Measurements from ENCODE around the gene RIOK3. TPM values are rescaled to one million over a fixed set of nuclear protein-coding genes. Genes with fewer than 3 reads are reported as not detected.

RIOK3 gene
- polyA plus RNA-seq, 1 experiment: 30.9 TPM

DNA sequence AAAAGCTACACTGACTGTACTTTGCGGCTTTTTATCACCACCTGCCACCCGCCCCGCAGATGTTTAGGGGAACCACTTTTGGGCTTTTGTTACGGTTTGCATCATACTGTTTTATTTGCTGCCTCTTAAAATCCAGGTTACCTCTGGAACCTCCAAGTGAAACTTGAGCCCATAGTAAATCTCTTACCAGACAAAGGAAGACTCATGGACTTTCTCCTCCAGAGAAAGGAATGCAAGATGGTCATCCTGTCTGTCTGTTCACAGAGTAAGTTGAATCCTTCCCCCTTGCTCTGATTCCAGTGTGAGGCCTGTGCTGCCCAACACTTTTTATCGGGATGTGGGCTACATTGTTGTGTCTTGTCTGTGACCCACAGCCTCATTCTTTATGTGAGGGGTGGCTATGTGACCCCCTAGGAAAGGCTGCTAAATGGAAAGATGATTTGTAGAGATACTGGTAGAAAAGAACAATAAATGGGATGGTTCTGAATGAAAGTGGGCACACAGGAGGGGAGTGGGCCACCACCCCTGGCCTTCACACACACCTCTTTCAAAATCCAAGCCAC is 73.5 kb downstream of the RIOK3 start:
- Histone ChIP-seq H3K36me3 (ENCODE audit: control insufficient read depth, insufficient read depth, low read length) (peaks cover 18% of the 10 kb centered on the region), H3K4me3 (ENCODE audit: low read depth, low read length) (no peak overlapping the region), H3K27me3 (ENCODE audit: control insufficient read depth, insufficient read depth, low read length) (no peaks in the 10 kb centered on the region)
- CTCF ChIA-PET: interaction anchor here (1.0 to 1.8 kb wide), 2 partner anchors 11 to 177 kb away, joined by 3 to 10 read pairs; no protein-coding TSS in a partner anchor
- no peak for DNase-seq (ENCODE audit: low read depth)
- POLR2A ChIA-PET: no interaction called here
- TF ChIP-seq, protein P1, sequence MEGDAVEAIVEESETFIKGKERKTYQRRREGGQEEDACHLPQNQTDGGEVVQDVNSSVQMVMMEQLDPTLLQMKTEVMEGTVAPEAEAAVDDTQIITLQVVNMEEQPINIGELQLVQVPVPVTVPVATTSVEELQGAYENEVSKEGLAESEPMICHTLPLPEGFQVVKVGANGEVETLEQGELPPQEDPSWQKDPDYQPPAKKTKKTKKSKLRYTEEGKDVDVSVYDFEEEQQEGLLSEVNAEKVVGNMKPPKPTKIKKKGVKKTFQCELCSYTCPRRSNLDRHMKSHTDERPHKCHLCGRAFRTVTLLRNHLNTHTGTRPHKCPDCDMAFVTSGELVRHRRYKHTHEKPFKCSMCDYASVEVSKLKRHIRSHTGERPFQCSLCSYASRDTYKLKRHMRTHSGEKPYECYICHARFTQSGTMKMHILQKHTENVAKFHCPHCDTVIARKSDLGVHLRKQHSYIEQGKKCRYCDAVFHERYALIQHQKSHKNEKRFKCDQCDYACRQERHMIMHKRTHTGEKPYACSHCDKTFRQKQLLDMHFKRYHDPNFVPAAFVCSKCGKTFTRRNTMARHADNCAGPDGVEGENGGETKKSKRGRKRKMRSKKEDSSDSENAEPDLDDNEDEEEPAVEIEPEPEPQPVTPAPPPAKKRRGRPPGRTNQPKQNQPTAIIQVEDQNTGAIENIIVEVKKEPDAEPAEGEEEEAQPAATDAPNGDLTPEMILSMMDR (IDR thresholded peaks at IDR 0.05; ENCODE audit: insufficient read depth, low read depth, low read length): no peak

- H3K27me3 ChIP-seq (ENCODE audit: control insufficient read depth, insufficient read depth, low read length): no peaks in the 10 kb centered on the region
- H3K36me3 ChIP-seq (ENCODE audit: control insufficient read depth, insufficient read depth, low read length): peaks cover 20% of the 10 kb centered on the region
- H3K4me3 ChIP-seq (ENCODE audit: low read depth, low read length): no peak overlapping the region
- ChIA-PET POLR2A (no interaction called here), CTCF (interaction anchor here (1.2 to 3.0 kb wide), 4 partner anchors 10 to 30 kb away, joined by 3 to 13 read pairs (median 4); no protein-coding TSS in a partner anchor)
- DNase-seq (ENCODE audit: low read depth): peak; percentile 69
- TF ChIP-seq, protein P1 (IDR thresholded peaks at IDR 0.05; ENCODE audit: insufficient read depth, low read depth, low read length): no peak
Observed at GRCh38 chr18:23528580-23529472, 75.7 kb downstream of the RIOK3 start.

DNA sequence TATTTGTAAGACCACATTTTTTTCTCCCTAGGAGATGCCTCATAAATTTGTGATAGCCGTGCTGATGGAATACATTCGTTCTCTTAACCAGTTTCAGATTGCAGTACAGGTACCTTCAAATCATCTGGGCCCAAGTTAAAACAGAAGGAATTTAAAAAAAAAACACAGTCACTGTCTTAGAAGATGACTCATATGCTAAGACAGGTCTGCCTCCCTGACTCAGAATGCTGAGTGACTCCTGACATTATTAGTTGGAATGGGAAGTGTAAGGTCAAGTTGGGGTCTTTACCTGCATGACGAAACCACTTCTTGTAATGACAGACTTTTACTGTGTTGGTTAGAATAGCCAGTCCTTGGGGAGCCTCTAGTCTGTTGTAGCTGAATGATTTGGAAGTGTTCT is 76.5 kb downstream of the RIOK3 start:
- H3K4me3 ChIP-seq (ENCODE audit: low read depth, low read length): no peak overlapping the region
- peaks cover 18% of the 10 kb centered on the region for H3K36me3 ChIP-seq (ENCODE audit: control insufficient read depth, insufficient read depth, low read length)
- ChIA-PET CTCF (interaction anchor here (1.2 to 3.0 kb wide), 4 partner anchors 11 to 31 kb away, joined by 3 to 13 read pairs (median 4); no protein-coding TSS in a partner anchor), POLR2A (no interaction called here)
- no peaks in the 10 kb centered on the region for H3K27me3 ChIP-seq (ENCODE audit: control insufficient read depth, insufficient read depth, low read length)
- no peak for DNase-seq (ENCODE audit: low read depth)
- TF ChIP-seq, protein P1 (IDR thresholded peaks at IDR 0.05; ENCODE audit: insufficient read depth, low read depth, low read length): no peak

DNA sequence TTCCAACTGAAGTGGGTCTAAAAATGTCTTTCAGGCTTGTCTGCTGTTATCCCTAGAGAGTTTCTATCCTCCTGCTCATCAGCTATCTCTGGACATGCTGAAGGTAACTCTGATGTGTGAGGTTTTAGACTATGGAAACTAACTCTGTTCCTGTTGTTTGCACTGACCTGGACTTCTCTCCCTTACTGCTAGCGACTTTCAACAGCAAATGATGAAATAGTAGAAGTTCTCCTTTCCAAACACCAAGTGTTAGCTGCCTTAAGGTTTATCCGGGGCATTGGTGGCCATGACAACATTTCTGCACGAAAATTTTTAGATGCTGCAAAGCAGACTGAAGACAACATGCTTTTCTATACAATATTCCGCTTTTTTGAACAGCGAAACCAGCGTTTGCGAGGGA is 77.1 kb downstream of the RIOK3 start:
- TF ChIP-seq, protein P1 (IDR thresholded peaks at IDR 0.05; ENCODE audit: insufficient read depth, low read depth, low read length): no peak
- CTCF ChIA-PET: interaction anchor here (1.2 to 1.3 kb wide), 2 partner anchors 12 to 31 kb away, joined by 3 to 4 read pairs; no protein-coding TSS in a partner anchor
- POLR2A ChIA-PET: no interaction called here
- Histone ChIP-seq H3K36me3 (ENCODE audit: control insufficient read depth, insufficient read depth, low read length) (peaks cover 21% of the 10 kb centered on the region), H3K4me3 (ENCODE audit: low read depth, low read length) (no peak overlapping the region), H3K27me3 (ENCODE audit: control insufficient read depth, insufficient read depth, low read length) (no peaks in the 10 kb centered on the region)
- no peak for DNase-seq (ENCODE audit: low read depth)

- TF ChIP-seq, protein P1 (IDR thresholded peaks at IDR 0.05; ENCODE audit: insufficient read depth, low read depth, low read length): no peak
- ChIA-PET POLR2A (no interaction called here), CTCF (interaction anchor here (1.1 to 1.2 kb wide), 2 partner anchors 27 to 171 kb away, joined by 3 to 5 read pairs; no protein-coding TSS in a partner anchor)
- H3K4me3 ChIP-seq (ENCODE audit: low read depth, low read length): no peak overlapping the region
- DNase-seq (ENCODE audit: low read depth): no peak
- peaks cover 28% of the 10 kb centered on the region for H3K36me3 ChIP-seq (ENCODE audit: control insufficient read depth, insufficient read depth, low read length)
- H3K27me3 ChIP-seq (ENCODE audit: control insufficient read depth, insufficient read depth, low read length): no peaks in the 10 kb centered on the region
Observed at GRCh38 chr18:23531912-23532311, 78.8 kb downstream of the RIOK3 start.

All from BJ (cell line).